BJ (cell line): ENCODE data around the gene COL19A1. TPM values are rescaled to one million over a fixed set of nuclear protein-coding genes. Genes with fewer than 3 reads are reported as not detected.
A peak's percentile ranks its signal among the peaks of the same experiment; 100 is the strongest.

Experiments used
- CTCF ChIA-PET: fragments of 350-600 bp; formaldehyde crosslinking; extraction: SDS; loops from one replicate; lab custom pipeline; 2021; ENCODE audit warnings: antibody characterized with exemption, inconsistent platforms; lab: Yijun Ruan, JAX
- POLR2A ChIA-PET: fragments of 300-600 bp; sonication (Branson Sonifier 250); formaldehyde crosslinking; extraction: SDS; loops from one replicate; lab custom pipeline; 2021; ENCODE audit warnings: antibody characterized with exemption; lab: Charles Lee
- DNase-seq: peaks from one replicate; pipeline ENCODE4 v3.0.0-alpha.2; 2011; ENCODE audit warnings: low read depth
- H3K27me3 ChIP-seq: 2 replicates; pipeline ENCODE4 v1.6.0; 2011; ENCODE audit warnings: low read length; ENCODE audit not compliant: control insufficient read depth, insufficient read depth
- H3K36me3 ChIP-seq: 2 replicates; pipeline ENCODE4 v1.5.1; 2011; ENCODE audit warnings: low read length; ENCODE audit not compliant: control insufficient read depth, insufficient read depth
- H3K4me3 ChIP-seq: 2 replicates; pipeline ENCODE4 v1.5.1; 2011; ENCODE audit warnings: low read depth, mild to moderate bottlenecking, control low read depth, low read length
- polyA plus RNA-seq: library from polyadenylated mRNA; depleted of rRNA; stranded (reverse); fragments of >200 nt; gene quantifications from 2 replicates; pipeline ENCODE4 v1.2.3, GENCODE V29; 2011
- TF ChIP-seq, protein P1 (sequence below): IDR thresholded peaks from 2 replicates; pipeline ENCODE4 v1.5.1; 2011; ENCODE audit warnings: low read depth, mild to moderate bottlenecking, control low read depth, inconsistent platforms, low read length, moderate library complexity; ENCODE audit not compliant: insufficient read depth

Gene COL19A1
- polyA plus RNA-seq, 1 experiment = 0.11 TPM

DNA sequence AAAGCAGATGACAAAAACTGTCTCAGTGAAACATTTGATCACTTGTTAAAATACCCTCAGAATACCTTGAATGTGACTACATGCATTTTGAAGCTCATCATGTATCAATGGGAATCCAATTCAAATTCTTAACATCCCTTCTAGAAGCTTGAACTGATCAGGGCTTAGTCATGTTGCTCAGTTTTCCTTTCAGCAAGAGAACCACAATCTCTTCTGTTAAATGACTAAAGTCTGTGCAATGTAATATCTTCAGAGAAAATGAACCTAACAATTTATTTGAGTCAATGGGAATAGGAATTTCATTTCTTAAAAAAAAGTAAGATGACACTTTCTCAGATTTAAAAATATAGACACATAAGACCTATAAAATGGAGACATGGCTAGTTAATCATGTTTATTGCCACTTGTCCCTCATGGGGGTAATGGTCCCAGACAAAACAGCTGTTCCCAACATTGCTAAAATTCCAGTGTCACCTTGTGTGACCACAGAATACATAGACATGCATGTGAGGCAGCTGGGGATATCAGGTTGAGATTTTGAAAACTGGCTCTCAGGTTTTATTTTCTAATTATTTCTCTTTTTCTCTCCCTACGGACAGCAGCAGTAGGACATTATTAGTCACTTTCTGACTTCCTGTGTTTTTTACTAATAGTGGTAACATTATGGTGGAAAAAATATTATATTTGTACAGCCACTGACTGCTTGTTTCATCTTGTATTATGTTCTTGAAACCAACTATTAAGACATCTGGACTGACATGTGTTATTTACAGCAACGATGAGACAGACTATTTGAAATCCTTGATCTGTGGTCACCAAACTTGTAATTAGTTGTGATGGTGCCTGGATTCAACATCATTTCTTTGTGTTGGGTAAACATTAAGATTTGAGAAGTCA, 244.0 kb downstream of the COL19A1 start:
- ChIA-PET POLR2A (no interaction called here), CTCF (no interaction called here)
- no peak overlapping the region for H3K4me3 ChIP-seq

GRCh38 chr6:70111737-70112136, 245.4 kb downstream of the COL19A1 start:
- H3K36me3 ChIP-seq = no peaks in the 10 kb centered on the region
- DNase-seq = no peak
- no peaks in the 10 kb centered on the region for H3K27me3 ChIP-seq
- TF ChIP-seq, protein P1, sequence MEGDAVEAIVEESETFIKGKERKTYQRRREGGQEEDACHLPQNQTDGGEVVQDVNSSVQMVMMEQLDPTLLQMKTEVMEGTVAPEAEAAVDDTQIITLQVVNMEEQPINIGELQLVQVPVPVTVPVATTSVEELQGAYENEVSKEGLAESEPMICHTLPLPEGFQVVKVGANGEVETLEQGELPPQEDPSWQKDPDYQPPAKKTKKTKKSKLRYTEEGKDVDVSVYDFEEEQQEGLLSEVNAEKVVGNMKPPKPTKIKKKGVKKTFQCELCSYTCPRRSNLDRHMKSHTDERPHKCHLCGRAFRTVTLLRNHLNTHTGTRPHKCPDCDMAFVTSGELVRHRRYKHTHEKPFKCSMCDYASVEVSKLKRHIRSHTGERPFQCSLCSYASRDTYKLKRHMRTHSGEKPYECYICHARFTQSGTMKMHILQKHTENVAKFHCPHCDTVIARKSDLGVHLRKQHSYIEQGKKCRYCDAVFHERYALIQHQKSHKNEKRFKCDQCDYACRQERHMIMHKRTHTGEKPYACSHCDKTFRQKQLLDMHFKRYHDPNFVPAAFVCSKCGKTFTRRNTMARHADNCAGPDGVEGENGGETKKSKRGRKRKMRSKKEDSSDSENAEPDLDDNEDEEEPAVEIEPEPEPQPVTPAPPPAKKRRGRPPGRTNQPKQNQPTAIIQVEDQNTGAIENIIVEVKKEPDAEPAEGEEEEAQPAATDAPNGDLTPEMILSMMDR = no peak
- H3K4me3 ChIP-seq = no peak overlapping the region
- ChIA-PET CTCF (interaction anchor here (0.5 to 0.6 kb wide), 2 partner anchors 9 to 987 kb away, joined by 3 read pairs; no protein-coding TSS in a partner anchor), POLR2A (no interaction called here)

More for the DNA sequence above, 244.0 kb downstream of the COL19A1 start:
- Histone ChIP-seq H3K27me3 (no peaks in the 10 kb centered on the region), H3K36me3 (no peaks in the 10 kb centered on the region)
- peak; percentile 4 for DNase-seq
- TF ChIP-seq, protein P1 = no peak

GRCh38 chr6:70112716-70113115, 246.4 kb downstream of the COL19A1 start:
- TF ChIP-seq, protein P1 = no peak
- ChIA-PET POLR2A (no interaction called here), CTCF (interaction anchor here (1.1 kb wide), 1 partner anchor 277 kb away, joined by 3 read pairs; no protein-coding TSS in a partner anchor)
- H3K27me3 ChIP-seq = no peaks in the 10 kb centered on the region
- no peak overlapping the region for H3K4me3 ChIP-seq
- DNase-seq = no peak
- no peaks in the 10 kb centered on the region for H3K36me3 ChIP-seq

DNA sequence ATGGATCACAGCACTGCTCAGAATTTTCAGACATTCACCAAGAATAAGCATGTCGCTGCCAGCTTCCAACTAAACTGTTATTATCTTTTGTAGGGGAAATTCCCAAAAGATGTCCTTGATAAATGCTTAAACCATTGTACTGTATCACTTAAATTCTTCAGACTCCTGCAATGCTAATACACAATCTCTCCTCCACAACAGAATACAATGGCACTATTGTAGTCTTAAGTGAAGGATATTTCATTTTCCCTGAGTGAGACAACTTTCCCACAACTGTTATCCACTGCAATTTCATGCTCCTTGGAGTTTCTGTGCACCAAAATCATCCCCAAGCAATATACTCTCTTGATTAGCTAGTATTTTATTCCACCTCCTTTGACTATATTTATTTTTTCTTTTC, 246.8 kb downstream of the COL19A1 start:
- TF ChIP-seq, protein P1 = no peak
- ChIA-PET CTCF (interaction anchor here (1.1 kb wide), 1 partner anchor 277 kb away, joined by 3 read pairs; no protein-coding TSS in a partner anchor), POLR2A (no interaction called here)
- Histone ChIP-seq H3K4me3 (no peak overlapping the region), H3K36me3 (no peaks in the 10 kb centered on the region), H3K27me3 (no peaks in the 10 kb centered on the region)
- DNase-seq = no peak

DNA sequence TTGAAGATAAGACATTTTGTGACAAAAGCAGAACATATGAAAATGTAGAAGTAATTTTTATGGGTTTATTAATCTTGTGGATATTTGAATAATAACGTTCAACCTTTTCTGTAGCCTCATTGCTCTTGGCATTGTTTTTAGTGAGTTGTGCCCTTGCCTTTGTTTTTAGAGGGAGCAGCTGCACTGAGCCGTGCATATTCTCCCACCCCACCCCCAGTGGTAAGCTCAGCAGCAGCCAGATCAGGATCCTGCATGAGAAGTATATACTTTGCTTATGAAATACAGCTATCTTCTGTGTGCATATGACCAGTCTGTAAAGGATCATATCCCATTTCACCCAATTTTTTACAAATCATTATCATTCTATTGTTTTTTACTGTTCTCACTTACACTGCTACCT, 252.3 kb downstream of the COL19A1 start:
- TF ChIP-seq, protein P1 = no peak
- Histone ChIP-seq H3K4me3 (no peak overlapping the region), H3K36me3 (no peaks in the 10 kb centered on the region), H3K27me3 (no peaks in the 10 kb centered on the region)
- POLR2A ChIA-PET = no interaction called here
- no peak for DNase-seq
- CTCF ChIA-PET = no interaction called here
